B cell (primary cell): ENCODE data around the gene AFF3. TPM values are rescaled to one million over a fixed set of nuclear protein-coding genes. Genes with fewer than 3 reads are reported as not detected.
"Not testable (repeated sequence)": the region's sequence is repeated elsewhere in the genome, so short reads cannot be mapped to it uniquely, and the experiment has no call there.

ENCODE experiments used
- ATAC-seq: fragments of 200-7000 bp; cut with Tn5 transposase; one replicate; pipeline ENCODE4 v1.10.0; 2021; ENCODE audit warnings: low read depth, mild to moderate bottlenecking, moderate number of reproducible peaks, moderate library complexity
- CTCF ChIA-PET: fragments of 350-600 bp; sonication (Branson Sonifier 250); formaldehyde crosslinking; loops from one replicate; lab custom pipeline; 2021; ENCODE audit warnings: antibody characterized with exemption, inconsistent platforms; lab: Charles Lee
- POLR2A ChIA-PET: fragments of 350-600 bp; sonication (Branson Sonifier 250); formaldehyde crosslinking; loops from one replicate; lab custom pipeline; 2021; ENCODE audit warnings: antibody characterized with exemption; lab: Charles Lee
- DNase-seq: peaks from one replicate; pipeline ENCODE4 v3.0.0; 2013
- H2AFZ ChIP-seq: 2 replicates; pipeline ENCODE4 v1.6.1; 2012; ENCODE audit warnings: mild to moderate bottlenecking, low read depth, low read length; ENCODE audit not compliant: insufficient read depth, poor library complexity, severe bottlenecking
- H3K27ac ChIP-seq, 2 donors: 1 replicate in 1 of 2; 2 replicates in 1 of 2; pipeline ENCODE4 v1.5.1; 2012 to 2013; ENCODE audit warnings: low read length in 2 of 2, mild to moderate bottlenecking in 2 of 2, moderate library complexity in 1 of 2
- H3K27me3 ChIP-seq, 4 experiments: fragments of 200-600 bp in 1 of 4; sonication (generic) in 1 of 4; replicated peaks in 1 of 4; 1 replicate in 2 of 4; 2 replicates in 2 of 4; pipeline versions ENCODE4 v1.6.1 to v1.7.0; 2013 to 2016; ENCODE audit warnings: low read length in 3 of 4, mild to moderate bottlenecking in 2 of 4, mixed read lengths in 1 of 4, moderate library complexity in 1 of 4; ENCODE audit not compliant: insufficient read depth in 4 of 4, control insufficient read depth in 3 of 4; ENCODE audit errors: control extremely low read depth in 1 of 4
- H3K36me3 ChIP-seq, 2 experiments: replicated peaks in 1 of 2; 1 replicate in 1 of 2; 2 replicates in 1 of 2; pipeline versions ENCODE4 v1.6.1 to v1.7.1; 2013; ENCODE audit warnings: low read length in 1 of 2; ENCODE audit not compliant: insufficient read depth in 2 of 2, control insufficient read depth in 1 of 2; ENCODE audit errors: control extremely low read depth in 1 of 2, extremely low read depth in 1 of 2
- H3K4me1 ChIP-seq, 2 donors: fragments of 200-600 bp in 1 of 2; sonication (generic) in 1 of 2; 1 replicate in 1 of 2; 2 replicates in 1 of 2; pipeline versions ENCODE4 v1.5.1 to v1.6.1; 2013 to 2017; ENCODE audit warnings: low read length in 2 of 2; ENCODE audit not compliant: control insufficient read depth in 2 of 2, insufficient read depth in 2 of 2
- H3K4me2 ChIP-seq: replicated peaks from 2 replicates; pipeline ENCODE3; 2012; ENCODE audit warnings: mild to moderate bottlenecking, low read depth, low read length; ENCODE audit not compliant: poor library complexity, severe bottlenecking
- H3K4me3 ChIP-seq, 5 experiments: fragments of 200-600 bp in 1 of 5; sonication (generic) in 1 of 5; 1 replicate in 3 of 5; 2 replicates in 2 of 5; pipeline versions ENCODE4 v1.5.1 to v1.7.0; 2011 to 2016; ENCODE audit warnings: low read length in 4 of 5, mild to moderate bottlenecking in 4 of 5, low read depth in 2 of 5, control low read depth in 1 of 5, moderate library complexity in 1 of 5; ENCODE audit not compliant: insufficient read depth in 1 of 5; ENCODE audit errors: control extremely low read depth in 1 of 5, extremely low read depth in 1 of 5
- H3K79me2 ChIP-seq: fragments of 200-600 bp; sonication (generic); one replicate; pipeline ENCODE4 v1.6.0; 2016; ENCODE audit warnings: low read length; ENCODE audit not compliant: control insufficient read depth, insufficient read depth
- H3K9ac ChIP-seq: fragments of 200-600 bp; sonication (generic); 2 replicates; pipeline ENCODE4 v1.6.1; 2017; ENCODE audit warnings: mild to moderate bottlenecking, low read length, moderate library complexity
- H3K9me3 ChIP-seq, 3 donors: one replicate each; pipeline versions ENCODE4 v1.6.1 to v1.7.1; 2013; ENCODE audit warnings: low read length in 2 of 3; ENCODE audit not compliant: control insufficient read depth in 2 of 3, insufficient read depth in 1 of 3; ENCODE audit errors: control extremely low read depth in 1 of 3
- H4K20me1 ChIP-seq: 2 replicates; pipeline ENCODE4 v1.6.0; 2012; ENCODE audit warnings: mild to moderate bottlenecking, low read length; ENCODE audit not compliant: insufficient read depth, control insufficient read depth, poor library complexity, severe bottlenecking
- H3K27ac Mint-ChIP-seq: one replicate; pipeline ENCODE4 v1.8.0; 2021; ENCODE audit warnings: mixed read lengths
- H3K27me3 Mint-ChIP-seq: one replicate; pipeline ENCODE4 v1.8.0; 2021; ENCODE audit warnings: mixed read lengths
- H3K4me1 Mint-ChIP-seq: one replicate; pipeline ENCODE4 v1.8.0; 2021; ENCODE audit warnings: mixed read lengths
- H3K4me3 Mint-ChIP-seq: one replicate; pipeline ENCODE4 v1.8.0; 2021; ENCODE audit warnings: mixed read lengths
- H3K9me3 Mint-ChIP-seq: one replicate; pipeline ENCODE4 v1.8.0; 2022; ENCODE audit warnings: mixed read lengths; ENCODE audit not compliant: insufficient read depth
- CTCF ChIP-seq: fragments of 200-600 bp; IDR thresholded peaks from one replicate; pipeline ENCODE4 v1.8.0; 2022; ENCODE audit warnings: antibody characterized with exemption, mild to moderate bottlenecking
- EZH2 ChIP-seq: IDR thresholded peaks from 2 replicates; pipeline ENCODE4 v1.6.1; 2012; ENCODE audit warnings: borderline replicate concordance, low read depth, mild to moderate bottlenecking, moderate library complexity, low read length; ENCODE audit not compliant: insufficient read depth, poor library complexity, severe bottlenecking
- WGBS: methylation state at CpG from one replicate; pipeline ENCODE4 v1.1.5; 2013; ENCODE audit warnings: missing lambda C conversion rate; ENCODE audit not compliant: insufficient coverage; 5-methylcytosine and 5-hydroxymethylcytosine counted together
- intact Hi-C: fragments of 100-400 bp; cut with micrococcal nuclease; formaldehyde crosslinking; loops from one replicate; pipeline ENCODE4 v1.10.0; 2022
- polyA plus RNA-seq: library from polyadenylated mRNA; depleted of rRNA; stranded (reverse); fragments of >200 nt; gene quantifications from 2 replicates; pipeline ENCODE4 v1.2.3, GENCODE V29; 2012
- total RNA-seq, 2 donors: library from RNA; stranded (reverse); fragments of 120-200 nt in 1 of 2; gene quantifications; 1 replicate in 1 of 2; 2 replicates in 1 of 2; pipeline versions ENCODE4 v1.2.3 to v1.2.4, GENCODE V29; 2013 to 2022

The AFF3 gene
- total and polyA plus RNA-seq, 2 donors (not counting 1 experiment from before 2014, with no cell fraction given): 117 to 830 TPM

GRCh38 chr2:100104718-100105677 lies 37.4 kb downstream of the AFF3 start:
- Mint-ChIP-seq H3K9me3 (no peaks in the 10 kb centered on the region), H3K27ac (peak overlapping the region; percentile 92), H3K4me3 (peak overlapping the region; percentile 90), H3K4me1 (peaks cover 41% of the 10 kb centered on the region), H3K27me3 (no peaks in the 10 kb centered on the region)
- Histone ChIP-seq H4K20me1 (peaks cover 23% of the 10 kb centered on the region), H3K9ac (peak overlapping the region; percentile 67), H3K27me3 (no peaks in the 10 kb centered on the region), H3K9me3 (no peaks in the 10 kb centered on the region), H3K36me3 (peaks cover 8 to 30% of the 10 kb centered on the region in 2 experiments), H3K4me3 (peak overlapping the region in 4 of 5 experiments; percentile 41 to 74 (median 58)), H3K79me2 (peaks cover 43% of the 10 kb centered on the region), H3K4me1 (peaks cover 42 to 43% of the 10 kb centered on the region in 2 donors), H2AFZ (peak overlapping the region; percentile 56), H3K27ac (peak overlapping the region; percentile 30 to 73), H3K4me2 (peak overlapping the region; percentile 95)
- intact Hi-C loops: no loop called here
- ChIA-PET POLR2A (interaction anchor here (0.7 to 1.4 kb wide), 5 partner anchors 10 to 137 kb away, joined by 3 to 4 read pairs (median 3); no protein-coding TSS in a partner anchor), CTCF (interaction anchor here (0.7 to 7.7 kb wide), 8 partner anchors 9 to 157 kb away, joined by 3 to 34 read pairs (median 4); partner anchors contain the start of gene AFF3)
- TF ChIP-seq EZH2: no peak
- no peak for TF ChIP-seq CTCF
- WGBS: 1% methylated on average over 96 of the region's 119 CpGs
- DNase-seq: peak; percentile 69
- ATAC-seq: peak; percentile 66

GRCh38 chr2:100104265-100104664 lies 38.1 kb downstream of the AFF3 start:
- POLR2A ChIA-PET, H3K4me2 ChIP-seq, H2AFZ ChIP-seq, H3K4me3 ChIP-seq, CTCF ChIA-PET, intact Hi-C loops, H3K9me3 Mint-ChIP-seq, H3K27ac Mint-ChIP-seq, H3K27me3 Mint-ChIP-seq, H3K9me3 ChIP-seq, H3K9ac ChIP-seq, DNase-seq, H3K27me3 ChIP-seq, H3K27ac ChIP-seq: not testable (repeated sequence)
- peak; percentile 24 for ATAC-seq
- Histone ChIP-seq H3K36me3 (peaks cover 8 to 23% of the 10 kb centered on the region in 2 experiments), H3K79me2 (peaks cover 37% of the 10 kb centered on the region), H3K4me1 (peaks cover 35% of the 10 kb centered on the region in 2 donors), H4K20me1 (peaks cover 20% of the 10 kb centered on the region)
- Mint-ChIP-seq H3K4me3 (peak overlapping the region; percentile 64), H3K4me1 (peaks cover 34% of the 10 kb centered on the region)
- WGBS: 2% methylated on average over 17 of the region's 60 CpGs

GRCh38 chr2:100103527-100104252 lies 38.7 kb downstream of the AFF3 start:
- H3K27me3 ChIP-seq, H3K27me3 Mint-ChIP-seq, H2AFZ ChIP-seq, H3K9me3 Mint-ChIP-seq, DNase-seq, H3K27ac ChIP-seq, H3K9me3 ChIP-seq, H3K4me2 ChIP-seq, H3K9ac ChIP-seq, intact Hi-C loops, H3K4me3 ChIP-seq, CTCF ChIA-PET, POLR2A ChIA-PET: not testable (repeated sequence)
- WGBS: no CpG with 5 or more reads among the region's 39 CpGs
- Mint-ChIP-seq H3K4me1 (peaks cover 34% of the 10 kb centered on the region), H3K4me3 (peak overlapping the region; percentile 64), H3K27ac (peak overlapping the region; percentile 61)
- H3K36me3 ChIP-seq: peaks cover 8 to 23% of the 10 kb centered on the region in 2 experiments
- peak; percentile 12 for ATAC-seq
- H3K79me2 ChIP-seq: peaks cover 37% of the 10 kb centered on the region
- H4K20me1 ChIP-seq: peaks cover 20% of the 10 kb centered on the region
- peaks cover 35% of the 10 kb centered on the region in 2 donors for H3K4me1 ChIP-seq
